HG03039 (cell line): Measurements from ENCODE around the gene PPFIA1.

Experiments used
- ATAC-seq: cut with Tn5 transposase; IDR thresholded peaks from one replicate; pipeline ENCODE4 v1.9.1; 2021; ENCODE audit warnings: mild to moderate bottlenecking, moderate library complexity; ENCODE audit not compliant: unreplicated experiment

Gene PPFIA1

GRCh38 chr11:70427436-70427835 is 156.9 kb downstream of the PPFIA1 start:
- no peak for ATAC-seq

DNA sequence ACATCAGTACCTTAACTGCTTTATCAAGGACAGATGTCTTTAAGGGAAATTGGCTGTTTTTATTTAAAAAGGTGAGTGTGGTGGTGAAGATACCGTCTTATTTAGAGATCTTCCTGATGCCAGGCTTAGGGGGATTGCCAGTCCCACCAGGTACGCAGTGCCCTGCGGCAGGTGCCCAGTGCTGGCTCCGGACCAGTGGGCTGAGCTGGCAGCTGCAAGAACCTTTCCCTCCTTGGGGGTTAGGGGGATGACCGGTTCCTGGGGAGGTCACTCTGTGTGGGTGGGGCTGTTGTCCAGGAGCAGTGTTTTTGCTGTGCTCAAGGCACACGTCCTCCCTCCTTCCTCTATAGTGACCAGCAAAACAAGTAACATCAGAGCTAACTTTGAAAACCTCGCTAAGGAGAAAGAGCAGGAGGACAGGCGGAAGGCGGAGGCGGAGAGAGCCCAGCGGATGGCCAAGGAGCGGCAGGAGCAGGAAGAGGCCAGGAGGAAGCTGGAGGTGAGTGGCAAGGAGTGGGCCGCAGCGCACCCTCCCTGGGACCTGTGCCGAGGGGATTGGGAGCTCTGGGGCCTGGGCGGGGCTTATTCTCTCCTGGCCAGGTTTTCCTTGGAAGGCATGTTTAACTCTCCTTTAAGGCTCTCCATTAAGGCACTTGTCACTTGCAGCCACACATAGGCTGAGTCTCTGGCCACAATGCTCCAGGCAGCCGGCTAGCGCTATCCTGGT is 158.4 kb downstream of the PPFIA1 start:
- no peak for ATAC-seq

DNA sequence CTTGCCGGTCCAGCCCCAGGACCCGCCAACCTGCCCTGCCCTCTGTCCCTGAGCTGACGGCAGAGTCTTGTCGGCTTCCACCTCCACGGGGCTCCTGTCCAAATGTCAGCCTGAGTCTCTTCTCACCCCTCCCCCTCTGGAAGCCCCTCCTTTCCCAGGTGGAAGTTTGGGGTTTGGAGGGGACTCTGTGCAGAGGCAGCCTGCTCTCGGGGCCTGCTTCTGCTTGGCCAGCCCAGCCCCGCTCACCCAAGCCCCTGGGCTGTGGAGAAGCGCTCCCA is 158.9 kb downstream of the PPFIA1 start:
- ATAC-seq: no peak

DNA sequence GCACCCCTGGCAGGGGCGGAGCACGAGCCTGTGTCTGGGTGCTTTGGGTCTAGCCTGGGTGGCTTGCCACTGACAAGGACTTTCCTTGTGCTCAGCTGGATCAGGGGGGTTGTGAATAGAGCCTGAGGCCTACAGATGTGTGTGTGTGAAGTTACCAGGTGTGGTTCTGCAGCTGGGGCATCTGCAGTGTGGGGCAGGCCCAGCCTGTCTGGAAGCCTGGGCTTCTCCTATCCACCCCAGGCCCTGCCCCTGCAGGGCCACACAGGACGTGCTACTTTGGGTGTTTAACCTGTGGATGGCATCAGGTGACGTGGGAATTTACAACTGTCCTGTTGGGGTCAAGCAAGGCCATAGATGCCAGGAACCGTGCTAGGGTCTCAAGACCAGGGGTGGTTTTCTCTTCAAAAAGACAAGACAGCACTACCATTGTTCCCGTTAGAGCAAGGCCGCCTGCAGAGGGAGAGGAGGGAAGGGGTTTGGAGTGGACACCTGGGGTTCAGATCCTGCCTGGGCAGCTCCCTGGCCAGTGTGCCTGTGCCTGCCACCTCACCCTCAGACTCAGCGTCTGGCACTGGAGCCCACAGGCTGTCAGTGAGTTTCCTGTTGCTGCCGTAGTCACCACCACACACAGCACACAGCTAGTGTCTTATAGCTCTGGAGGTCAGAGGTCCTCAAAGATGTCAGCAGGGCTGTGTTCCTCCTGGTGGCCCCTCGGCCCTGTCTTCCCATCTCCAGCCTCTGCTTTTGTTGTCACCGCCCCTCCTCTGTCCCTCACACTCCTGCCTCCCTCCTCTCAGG is 159.4 kb downstream of the PPFIA1 start:
- ATAC-seq: no peak

- no peak for ATAC-seq
These were observed 160.4 kb downstream of the PPFIA1 start for GRCh38 chr11:70430671-70431574.

DNA sequence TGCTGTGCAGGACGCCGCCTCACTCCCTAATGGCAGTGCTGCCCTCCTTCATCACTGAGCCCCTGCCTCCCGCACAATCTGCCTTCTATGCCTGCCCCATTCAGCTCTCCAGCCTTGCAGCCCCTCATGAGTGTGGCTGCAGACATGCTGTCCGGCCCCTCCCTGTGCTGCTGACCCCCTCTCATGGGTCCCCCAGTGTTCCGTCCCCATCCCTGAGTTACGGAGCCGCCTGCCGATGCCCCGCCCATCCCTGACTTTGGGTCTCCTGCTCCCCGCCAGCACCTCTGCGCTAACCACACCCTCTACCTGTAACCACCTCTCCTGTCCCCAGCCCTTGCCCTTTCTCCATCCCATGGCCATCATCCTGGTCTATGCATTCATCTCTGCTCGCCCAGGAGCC is 161.1 kb downstream of the PPFIA1 start:
- no peak for ATAC-seq

DNA sequence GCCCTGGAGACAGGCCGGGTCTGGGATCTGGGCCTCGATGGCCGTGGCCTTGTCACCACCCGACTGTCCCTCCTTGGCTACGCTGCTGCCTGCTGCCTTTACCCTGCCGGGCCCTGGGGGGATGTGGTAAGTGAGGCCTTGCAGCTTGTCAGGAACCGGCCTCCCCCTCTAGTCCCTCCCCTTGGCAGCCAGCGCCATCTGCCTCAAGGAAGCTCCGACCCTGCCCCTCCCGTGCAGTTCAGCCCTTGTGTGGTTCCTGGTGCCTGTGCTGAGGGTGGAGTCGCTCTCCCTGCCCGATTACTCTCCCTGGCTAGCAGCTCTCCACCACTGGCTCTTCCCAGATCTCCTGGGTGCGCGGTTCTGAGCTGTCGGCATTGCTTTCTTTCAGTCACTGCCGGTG is 161.6 kb downstream of the PPFIA1 start:
- ATAC-seq: no peak

- ATAC-seq: no peak
These were observed 162.1 kb downstream of the PPFIA1 start for GRCh38 chr11:70432580-70432979.

DNA sequence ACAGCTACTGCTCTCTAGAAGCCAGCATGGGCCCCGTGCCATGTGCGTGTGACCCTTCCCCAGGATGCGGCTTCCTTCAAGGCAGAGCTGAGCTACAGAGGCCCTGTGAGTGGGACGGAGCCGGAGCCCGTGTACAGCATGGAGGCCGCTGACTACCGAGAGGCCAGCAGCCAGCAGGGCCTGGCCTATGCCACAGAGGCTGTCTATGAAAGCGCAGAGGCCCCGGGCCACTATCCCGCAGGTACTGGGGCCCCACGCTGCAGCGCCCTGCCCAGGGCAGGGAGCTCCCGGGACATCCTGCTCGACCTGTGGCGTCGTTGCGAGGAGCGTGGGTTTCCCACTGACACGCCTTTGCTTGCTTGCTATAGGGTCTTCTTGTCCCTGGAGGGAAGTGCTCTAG is 162.5 kb downstream of the PPFIA1 start:
- ATAC-seq: no peak

DNA sequence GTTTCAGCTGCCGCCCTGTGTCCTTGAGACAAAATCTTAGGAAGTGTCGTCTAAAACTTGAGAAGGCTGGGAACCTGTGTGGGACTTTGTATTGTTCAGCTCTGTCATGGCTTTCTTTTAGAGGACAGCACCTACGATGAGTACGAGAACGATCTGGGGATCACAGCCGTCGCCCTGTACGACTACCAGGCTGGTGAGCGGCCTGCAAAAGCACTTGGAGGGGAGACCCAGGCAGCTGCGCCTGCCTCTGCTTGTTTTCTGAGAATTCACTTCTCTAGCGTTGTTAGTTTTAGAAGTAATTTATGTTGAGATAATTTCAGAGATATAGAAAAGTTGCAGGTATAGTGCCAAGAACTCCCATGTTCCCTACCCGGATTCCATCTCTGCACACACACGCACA is 163.0 kb downstream of the PPFIA1 start:
- no peak for ATAC-seq
